Activated CD4-positive, CD25-positive, alpha-beta regulatory T cell treated with anti-CD3 and anti-CD28 coated beads, Interleukin-2, amount 50 U/mL, for 24 hours (primary cell): ENCODE data around the gene PCDHB3.
"Not testable (repeated sequence)": the region's sequence is repeated elsewhere in the genome, so short reads cannot be mapped to it uniquely, and the experiment has no call there.

Experiments
- ATAC-seq, 2 donors: fragments of 150-1000 bp; cut with Tn5 transposase; one replicate each; pipeline ENCODE4 v1.10.0; 2021; ENCODE audit warnings: mild to moderate bottlenecking in 1 of 2, moderate library complexity in 1 of 2

PCDHB3 gene

DNA sequence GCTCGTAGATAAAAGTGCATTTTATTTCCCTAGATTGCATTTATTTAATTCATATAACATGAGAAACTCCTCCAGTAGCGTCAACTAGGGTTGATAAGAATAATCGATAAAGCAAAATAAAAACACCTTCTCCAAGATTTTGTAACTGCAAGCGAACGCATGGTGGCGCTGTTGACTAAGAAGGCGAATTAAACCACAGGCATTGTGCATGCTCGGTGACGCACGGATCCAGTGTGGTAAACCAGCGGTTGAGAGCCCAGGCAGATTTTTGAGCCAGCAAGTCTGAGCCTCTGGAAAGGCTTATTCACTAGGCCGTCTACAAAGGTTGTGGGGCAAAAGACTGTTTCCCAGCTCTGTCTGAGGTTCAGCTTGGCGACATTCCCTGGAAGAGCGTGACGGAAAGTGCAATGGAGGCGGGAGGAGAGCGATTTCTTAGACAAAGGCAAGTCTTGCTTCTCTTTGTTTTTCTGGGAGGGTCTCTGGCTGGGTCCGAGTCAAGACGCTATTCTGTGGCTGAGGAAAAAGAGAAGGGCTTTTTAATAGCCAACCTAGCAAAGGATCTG, at the start of gene PCDHB3:
TSS of gene PCDHB3 (plus strand) at position 231 of the 563 bp plus-strand sequence. CDS start at position 408, 177 bp downstream.
- no peak for ATAC-seq

DNA sequence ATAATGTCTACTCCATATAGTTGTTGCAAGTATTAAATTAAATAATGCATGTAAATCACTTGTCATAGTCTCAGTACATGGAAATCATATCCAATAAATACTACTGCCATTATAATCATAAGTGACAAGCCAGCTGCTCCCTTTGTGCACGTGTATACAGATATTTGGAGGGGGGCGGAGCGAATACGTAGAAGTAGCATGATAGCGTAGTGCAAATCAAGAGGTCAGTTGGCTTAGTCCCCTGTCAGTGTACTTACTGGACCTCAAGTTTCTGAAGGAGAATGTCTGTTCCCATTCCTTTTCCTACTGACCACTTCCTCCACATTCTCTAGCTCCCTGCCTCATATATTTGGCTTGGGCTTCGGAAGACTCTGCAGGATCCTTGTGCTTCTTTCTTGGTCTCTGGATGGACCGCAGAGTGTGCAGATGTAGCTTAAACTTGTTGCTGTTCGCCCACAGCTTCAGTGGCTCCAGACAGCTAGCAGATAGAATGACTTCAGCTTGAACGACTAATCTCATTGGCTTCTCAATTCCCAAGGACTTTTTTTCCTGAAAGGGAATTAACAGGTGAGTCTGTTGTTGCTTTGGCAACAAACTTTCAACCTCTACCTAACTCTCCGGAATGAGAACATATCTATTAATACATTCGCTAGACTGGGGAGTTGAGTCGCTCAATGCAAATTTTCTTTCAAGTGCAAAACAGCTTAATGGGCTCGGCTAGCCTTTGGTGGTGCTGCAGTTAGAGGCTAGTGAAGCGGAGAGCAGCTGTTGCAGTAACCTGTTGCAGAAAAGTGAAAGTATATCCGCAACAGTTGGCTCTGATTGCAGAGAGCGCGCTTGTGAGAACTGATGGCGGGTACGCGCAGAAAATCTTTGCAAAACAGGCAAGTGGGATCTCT, 49.4 kb upstream of the PCDHB3 start, which contains the start of gene PCDHB1:
TSS of gene PCDHB1 (plus strand) at position 753 of the 899 bp plus-strand sequence. CDS start at position 850, 97 bp downstream.
- no peak for ATAC-seq

DNA sequence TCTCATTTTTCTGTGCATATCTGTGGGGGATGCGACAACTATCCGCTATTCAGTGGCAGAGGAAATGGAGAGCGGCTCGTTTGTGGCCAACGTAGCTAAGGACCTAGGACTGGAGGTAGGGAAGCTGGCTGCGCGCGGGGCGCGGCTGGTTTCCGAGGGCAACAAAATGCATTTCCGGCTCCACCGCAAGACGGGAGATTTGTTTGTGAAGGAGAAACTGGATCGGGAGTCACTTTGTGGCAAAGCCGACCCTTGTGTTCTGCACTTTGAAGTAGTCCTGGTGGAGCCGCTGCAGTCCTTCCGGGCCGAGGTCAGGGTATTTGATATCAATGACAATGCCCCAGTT, 48.8 kb upstream of the PCDHB3 start:
- ATAC-seq: no peak

DNA sequence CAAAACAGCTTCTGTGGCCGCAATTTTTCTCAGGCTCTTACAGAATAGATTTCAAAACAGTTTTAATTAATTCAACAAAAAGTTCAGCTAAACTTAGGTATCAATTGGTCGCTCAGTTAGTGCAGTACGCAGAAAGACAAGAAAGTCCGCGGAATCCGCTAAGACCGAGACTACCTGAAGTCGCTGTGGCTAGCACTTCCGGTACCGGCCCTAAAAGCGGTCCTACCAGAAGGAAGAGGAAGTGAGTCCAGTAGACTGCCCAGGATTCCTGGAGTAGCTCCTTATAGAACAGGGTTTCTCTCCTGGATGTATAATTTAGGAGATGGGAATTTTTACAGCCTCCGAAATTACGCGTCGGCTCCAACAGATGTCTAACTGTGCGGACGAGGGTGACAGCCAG, 22.4 kb upstream of the PCDHB3 start:
- ATAC-seq: no peak

DNA sequence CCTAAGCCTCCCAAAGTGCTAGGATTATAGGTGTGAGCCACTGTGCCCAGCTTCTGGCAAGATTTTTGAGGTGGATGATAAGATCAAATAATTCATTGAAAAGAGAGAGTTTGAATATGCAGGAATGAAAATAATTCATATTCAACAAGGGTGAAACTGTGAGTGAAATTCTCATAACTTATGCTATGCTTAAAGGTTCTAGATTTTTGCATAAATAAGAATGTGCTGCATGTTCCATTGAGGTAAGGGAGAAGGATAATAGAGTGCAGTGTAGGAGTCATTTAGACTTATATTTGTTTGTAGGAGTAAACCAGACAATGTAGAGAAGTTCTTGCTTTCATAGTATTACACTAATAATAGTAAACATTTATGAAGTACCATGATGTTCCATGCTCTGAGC, 18.0 kb upstream of the PCDHB3 start:
- no peak for ATAC-seq

DNA sequence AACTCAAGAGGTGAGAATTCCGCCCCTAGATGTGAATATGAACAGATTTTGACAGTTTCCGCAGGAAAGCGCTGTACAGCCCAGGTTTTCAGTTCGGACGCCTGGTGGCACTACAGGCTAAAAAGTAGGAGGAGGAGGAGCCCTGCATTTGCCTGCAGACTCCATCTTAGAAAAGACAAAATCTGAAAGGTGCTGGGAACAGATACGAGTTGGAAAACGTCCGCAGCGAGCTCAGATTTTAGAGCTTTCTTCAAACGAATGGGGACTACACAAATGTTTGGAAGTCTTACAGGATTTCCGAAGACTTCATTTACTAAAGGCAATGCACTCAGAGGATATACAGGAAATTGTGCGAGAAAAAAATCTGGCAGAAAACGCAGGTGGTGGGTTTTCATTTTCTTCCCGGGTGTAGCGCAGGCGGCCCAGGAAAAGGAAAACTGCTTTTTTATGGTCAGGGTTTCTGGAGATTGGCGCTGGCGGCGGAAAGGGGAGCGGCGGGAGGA, 15.7 kb upstream of the PCDHB3 start:
- ATAC-seq: no peak

DNA sequence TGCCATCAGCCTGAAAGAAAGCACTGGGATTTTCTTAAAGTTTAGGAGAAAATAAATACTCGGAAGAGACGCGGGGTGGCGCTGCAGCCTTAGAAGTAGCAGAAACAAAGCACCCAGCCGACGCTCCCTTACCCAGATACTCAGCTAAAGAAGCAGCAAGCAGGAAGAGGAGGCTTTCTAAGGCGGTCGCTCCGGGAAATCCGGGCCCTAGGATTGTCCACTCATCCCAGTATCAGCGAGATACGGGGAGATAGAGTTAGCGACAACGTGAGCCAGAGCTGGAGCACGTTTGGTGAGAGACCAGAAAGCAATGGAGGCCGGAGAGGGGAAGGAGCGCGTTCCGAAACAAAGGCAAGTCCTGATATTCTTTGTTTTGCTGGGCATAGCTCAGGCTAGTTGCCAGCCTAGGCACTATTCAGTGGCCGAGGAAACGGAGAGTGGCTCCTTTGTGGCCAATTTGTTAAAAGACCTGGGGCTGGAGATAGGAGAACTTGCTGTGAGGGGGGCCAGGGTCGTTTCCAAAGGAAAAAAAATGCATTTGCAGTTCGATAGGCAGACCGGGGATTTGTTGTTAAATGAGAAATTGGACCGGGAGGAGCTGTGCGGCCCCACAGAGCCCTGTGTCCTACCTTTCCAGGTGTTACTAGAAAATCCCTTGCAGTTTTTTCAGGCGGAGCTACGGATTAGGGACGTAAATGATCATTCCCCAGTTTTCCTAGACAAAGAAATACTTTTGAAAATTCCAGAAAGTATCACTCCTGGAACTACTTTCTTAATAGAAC, 5.6 kb upstream of the PCDHB3 start, which contains the start of gene PCDHB2:
TSS of gene PCDHB2 (plus strand) at position 135 of the 782 bp plus-strand sequence. CDS start at position 311, 176 bp downstream.
- ATAC-seq: no peak

DNA sequence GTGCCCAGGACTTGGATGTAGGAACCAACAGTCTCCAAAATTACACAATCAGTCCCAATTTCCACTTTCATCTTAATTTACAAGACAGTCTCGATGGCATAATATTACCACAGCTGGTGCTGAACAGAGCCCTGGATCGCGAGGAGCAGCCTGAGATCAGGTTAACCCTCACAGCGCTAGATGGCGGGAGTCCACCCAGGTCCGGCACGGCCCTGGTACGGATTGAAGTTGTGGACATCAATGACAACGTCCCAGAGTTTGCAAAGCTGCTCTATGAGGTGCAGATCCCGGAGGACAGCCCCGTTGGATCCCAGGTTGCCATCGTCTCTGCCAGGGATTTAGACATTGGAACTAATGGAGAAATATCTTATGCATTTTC, 5.0 kb upstream of the PCDHB3 start:
- ATAC-seq: no peak

DNA sequence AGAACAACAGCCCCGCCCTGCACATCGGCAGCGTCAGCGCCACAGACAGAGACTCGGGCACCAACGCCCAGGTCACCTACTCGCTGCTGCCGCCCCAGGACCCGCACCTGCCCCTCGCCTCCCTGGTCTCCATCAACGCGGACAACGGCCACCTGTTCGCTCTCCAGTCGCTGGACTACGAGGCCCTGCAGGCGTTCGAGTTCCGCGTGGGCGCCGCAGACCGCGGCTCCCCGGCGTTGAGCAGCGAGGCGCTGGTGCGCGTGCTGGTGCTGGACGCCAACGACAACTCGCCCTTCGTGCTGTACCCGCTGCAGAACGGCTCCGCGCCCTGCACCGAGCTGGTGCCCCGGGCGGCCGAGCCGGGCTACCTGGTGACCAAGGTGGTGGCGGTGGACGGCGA, 4.1 kb upstream of the PCDHB3 start:
- ATAC-seq: not testable (repeated sequence)

DNA sequence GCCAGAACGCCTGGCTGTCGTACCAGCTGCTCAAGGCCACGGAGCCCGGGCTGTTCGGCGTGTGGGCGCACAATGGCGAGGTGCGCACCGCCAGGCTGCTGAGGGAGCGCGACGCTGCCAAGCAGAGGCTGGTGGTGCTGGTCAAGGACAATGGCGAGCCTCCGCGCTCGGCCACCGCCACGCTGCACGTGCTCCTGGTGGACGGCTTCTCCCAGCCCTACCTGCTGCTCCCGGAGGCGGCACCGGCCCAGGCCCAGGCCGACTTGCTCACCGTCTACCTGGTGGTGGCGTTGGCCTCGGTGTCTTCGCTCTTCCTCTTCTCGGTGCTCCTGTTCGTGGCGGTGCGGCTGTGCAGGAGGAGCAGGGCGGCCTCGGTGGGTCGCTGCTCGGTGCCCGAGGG, 3.7 kb upstream of the PCDHB3 start:
- not testable (repeated sequence) for ATAC-seq

DNA sequence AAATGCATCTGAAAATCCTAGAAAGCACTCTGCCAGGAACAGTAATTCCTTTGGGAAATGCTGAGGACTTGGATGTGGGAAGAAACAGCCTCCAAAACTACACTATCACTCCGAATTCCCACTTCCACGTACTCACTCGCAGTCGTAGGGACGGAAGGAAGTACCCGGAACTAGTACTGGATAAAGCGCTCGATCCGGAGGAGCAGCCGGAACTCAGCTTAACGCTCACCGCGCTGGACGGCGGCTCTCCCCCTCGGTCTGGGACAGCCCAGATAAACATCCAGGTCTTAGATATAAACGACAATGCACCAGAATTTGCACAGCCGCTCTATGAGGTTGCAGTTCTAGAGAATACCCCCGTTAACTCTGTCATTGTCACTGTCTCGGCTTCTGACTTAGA, 786 bp downstream of the PCDHB3 start:
- no peak for ATAC-seq

DNA sequence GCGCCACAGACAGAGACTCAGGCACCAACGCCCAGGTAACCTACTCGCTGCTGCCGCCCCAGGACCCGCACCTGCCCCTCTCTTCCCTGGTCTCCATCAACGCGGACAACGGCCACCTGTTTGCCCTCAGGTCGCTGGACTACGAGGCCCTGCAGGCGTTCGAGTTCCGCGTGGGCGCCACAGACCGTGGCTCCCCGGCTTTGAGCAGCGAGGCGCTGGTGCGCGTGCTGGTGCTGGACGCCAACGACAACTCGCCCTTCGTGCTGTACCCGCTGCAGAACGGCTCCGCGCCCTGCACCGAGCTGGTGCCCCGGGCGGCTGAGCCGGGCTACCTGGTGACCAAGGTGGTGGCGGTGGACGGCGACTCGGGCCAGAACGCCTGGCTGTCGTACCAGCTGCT, 1.8 kb downstream of the PCDHB3 start:
- ATAC-seq: not testable (repeated sequence)

DNA sequence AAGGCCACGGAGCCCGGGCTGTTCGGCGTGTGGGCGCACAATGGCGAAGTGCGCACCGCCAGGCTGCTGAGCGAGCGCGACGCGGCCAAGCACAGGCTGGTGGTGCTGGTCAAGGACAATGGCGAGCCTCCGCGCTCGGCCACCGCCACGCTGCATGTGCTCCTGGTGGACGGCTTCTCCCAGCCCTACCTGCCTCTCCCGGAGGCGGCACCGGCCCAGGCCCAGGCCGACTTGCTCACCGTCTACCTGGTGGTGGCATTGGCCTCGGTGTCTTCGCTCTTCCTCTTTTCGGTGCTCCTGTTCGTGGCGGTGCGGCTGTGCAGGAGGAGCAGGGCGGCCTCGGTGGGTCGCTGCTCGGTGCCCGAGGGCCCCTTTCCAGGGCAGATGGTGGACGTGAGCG, 2.2 kb downstream of the PCDHB3 start:
- not testable (repeated sequence) for ATAC-seq

DNA sequence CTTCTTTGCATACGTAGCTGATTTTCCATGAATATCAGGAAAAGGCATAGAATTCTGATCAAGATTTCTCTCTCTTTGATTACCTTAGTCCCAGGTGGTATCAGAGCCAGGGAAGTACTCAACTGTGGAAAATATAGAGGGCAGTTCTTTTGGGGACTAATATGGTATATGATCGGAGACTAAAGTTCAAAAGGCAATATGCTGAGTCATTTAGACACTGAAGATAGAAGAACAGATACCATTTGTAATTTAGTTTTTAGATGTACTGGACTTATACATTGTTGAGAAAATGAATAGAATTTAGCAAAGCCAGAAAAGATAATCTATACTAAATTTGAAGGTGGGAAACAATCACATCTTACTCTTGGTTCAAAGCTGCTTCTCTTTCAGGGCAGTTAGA, 5.1 kb downstream of the PCDHB3 start:
- ATAC-seq: no peak

DNA sequence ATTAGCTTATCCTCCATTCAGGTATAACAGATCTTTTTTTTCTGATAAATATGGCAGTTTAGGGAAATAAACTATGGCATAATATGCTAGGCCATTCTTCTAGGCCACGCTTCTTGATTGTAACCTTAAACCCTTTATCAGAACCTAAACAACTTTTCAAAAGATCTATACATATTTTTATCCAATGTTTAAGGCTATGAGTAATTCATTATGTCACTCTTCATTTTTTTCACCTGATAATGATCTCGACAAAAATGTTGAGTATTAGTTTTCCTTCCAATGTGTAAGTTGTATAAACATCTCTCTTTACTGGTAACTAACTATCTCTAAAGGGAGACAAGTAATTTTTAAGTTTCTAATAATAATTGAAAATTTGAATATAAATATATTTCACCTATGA, 19.0 kb downstream of the PCDHB3 start:
- no peak for ATAC-seq

DNA sequence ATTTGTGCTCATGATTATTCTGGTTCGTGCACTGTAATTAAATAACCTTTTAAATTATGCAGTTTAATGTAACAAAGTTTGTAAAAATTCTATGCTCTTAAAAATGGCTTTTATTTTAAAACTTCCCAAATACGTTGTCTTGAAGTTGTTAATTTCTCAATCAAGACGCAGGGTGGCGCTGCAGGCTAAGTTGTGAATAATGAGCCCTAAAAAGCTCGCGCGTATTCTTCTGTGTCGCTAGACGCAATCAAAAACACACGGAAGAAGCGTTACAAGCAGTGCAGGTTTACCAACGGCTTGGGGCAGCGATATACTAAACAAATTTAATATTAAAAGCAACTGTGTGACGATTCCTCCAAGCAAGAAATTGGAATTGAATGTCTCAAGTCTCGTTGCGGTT, 21.3 kb downstream of the PCDHB3 start, which contains the start of gene PCDHB4:
TSS of gene PCDHB4 (plus strand) at position 256 of the 400 bp plus-strand sequence. CDS start 181 bp downstream, outside the sequence.
- ATAC-seq: no peak

DNA sequence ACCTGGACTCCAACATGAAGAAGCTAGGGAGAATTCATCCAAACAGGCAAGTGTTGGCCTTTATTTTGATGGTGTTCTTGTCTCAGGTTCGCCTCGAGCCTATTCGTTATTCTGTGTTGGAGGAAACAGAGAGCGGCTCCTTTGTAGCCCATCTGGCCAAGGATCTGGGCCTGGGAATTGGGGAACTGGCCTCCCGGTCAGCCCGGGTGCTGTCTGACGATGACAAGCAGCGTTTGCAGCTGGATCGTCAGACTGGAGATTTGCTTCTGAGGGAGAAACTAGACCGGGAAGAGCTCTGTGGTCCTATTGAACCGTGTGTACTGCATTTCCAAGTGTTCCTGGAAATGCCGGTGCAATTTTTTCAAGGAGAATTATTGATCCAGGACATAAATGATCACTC, 21.7 kb downstream of the PCDHB3 start:
- no peak for ATAC-seq

DNA sequence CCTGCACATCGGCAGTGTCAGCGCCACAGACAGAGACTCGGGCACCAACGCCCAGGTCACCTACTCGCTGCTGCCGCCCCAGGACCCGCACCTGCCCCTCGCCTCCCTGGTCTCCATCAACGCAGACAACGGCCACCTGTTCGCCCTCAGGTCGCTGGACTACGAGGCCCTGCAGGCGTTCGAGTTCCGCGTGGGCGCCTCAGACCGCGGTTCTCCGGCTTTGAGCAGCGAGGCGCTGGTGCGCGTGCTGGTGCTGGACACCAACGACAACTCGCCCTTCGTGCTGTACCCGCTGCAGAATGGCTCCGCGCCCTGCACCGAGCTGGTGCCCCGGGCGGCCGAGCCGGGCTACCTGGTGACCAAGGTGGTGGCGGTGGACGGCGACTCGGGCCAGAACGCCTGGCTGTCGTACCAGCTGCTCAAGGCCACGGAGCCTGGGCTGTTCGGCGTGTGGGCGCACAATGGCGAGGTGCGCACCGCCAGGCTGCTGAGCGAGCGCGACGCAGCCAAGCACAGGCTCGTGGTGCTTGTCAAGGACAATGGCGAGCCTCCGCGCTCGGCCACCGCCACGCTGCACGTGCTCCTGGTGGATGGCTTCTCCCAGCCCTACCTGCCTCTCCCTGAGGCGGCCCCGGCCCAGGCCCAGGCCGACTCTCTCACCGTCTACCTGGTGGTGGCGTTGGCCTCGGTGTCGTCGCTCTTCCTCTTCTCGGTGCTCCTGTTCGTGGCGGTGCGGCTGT, 23.3 kb downstream of the PCDHB3 start:
- ATAC-seq: not testable (repeated sequence)

DNA sequence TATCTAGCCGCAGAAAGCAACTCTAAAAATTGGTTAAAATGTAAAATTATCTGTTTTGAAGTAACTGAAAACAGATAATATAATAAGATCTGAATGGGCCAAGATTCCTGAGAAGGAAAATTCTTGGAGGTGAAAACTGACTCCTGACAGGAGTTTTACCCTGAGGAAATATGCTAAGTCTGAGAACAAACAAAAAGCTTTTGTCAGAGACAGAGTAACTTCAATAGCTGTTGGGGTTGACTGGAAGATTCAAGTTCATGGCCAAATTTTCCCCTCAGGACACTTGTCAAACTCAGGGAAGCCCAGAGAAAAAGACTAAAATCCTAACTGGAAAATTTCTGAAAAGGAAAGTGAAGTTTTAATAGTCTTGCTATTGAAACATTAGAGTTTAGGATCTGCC, 27.0 kb downstream of the PCDHB3 start:
- no peak for ATAC-seq

DNA sequence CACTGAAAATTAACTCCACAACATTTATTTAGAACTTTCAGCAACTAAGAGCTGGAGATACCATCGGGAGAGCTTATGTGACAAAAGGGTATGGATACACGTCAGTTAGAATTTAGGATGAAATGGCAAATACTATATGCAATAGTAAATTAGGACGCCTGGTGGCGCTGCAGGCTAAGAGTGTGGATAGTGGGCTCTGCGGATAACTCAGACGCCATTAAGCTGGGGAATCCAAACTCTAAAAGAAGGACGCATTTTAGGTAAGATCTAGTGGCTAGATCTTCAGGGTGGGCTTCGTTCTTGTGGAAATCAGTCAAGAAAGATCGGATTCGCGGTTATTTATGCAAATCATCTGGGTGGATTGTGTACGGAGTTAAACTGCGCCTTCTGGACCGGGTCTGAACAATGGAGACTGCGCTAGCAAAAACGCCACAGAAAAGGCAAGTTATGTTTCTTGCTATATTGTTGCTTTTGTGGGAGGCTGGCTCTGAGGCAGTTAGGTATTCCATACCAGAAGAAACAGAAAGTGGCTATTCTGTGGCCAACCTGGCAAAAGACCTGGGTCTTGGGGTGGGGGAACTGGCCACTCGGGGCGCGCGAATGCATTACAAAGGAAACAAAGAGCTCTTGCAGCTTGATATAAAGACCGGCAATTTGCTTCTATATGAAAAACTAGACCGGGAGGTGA, 34.9 kb downstream of the PCDHB3 start, which contains the start of gene PCDHB5:
TSS of gene PCDHB5 (plus strand) at position 177 of the 688 bp plus-strand sequence. CDS start at position 406, 229 bp downstream.
- no peak for ATAC-seq

DNA sequence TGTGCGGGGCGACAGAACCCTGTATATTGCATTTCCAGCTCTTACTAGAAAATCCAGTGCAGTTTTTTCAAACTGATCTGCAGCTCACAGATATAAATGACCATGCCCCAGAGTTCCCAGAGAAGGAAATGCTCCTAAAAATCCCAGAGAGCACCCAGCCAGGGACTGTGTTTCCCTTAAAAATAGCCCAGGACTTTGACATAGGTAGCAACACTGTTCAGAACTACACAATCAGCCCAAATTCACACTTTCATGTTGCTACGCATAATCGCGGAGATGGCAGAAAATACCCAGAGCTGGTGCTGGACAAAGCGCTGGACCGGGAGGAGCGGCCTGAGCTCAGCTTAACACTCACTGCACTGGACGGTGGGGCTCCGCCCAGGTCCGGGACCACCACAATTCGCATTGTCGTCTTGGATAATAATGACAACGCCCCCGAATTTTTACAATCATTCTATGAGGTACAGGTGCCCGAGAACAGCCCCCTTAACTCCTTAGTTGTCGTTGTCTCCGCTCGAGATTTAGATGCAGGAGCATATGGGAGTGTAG, 35.5 kb downstream of the PCDHB3 start:
- ATAC-seq: no peak
